Sigmoid colon (tissue), 4 donors: ENCODE measurements around the gene GBP5.

ENCODE experiments used
- EP300 ChIP-seq, 4 donors: sonication (generic); formaldehyde crosslinking; IDR thresholded peaks; one replicate each; pipeline ENCODE4 v1.6.1; 2017; ENCODE audit warnings: antibody characterized with exemption in 4 of 4
- POLR2A ChIP-seq, 2 donors: fragments of 450-650 bp; IDR thresholded peaks; one replicate each; pipeline ENCODE4 v1.6.1; 2016; ENCODE audit warnings: antibody characterized with exemption in 2 of 2, mild to moderate bottlenecking in 2 of 2, moderate library complexity in 2 of 2
- TF ChIP-seq, protein P1 (sequence below), 4 experiments: fragments of 450-650 bp in 3 of 4; fragments of 200-600 bp in 1 of 4; IDR thresholded peaks; one replicate each; pipeline ENCODE4 v1.5.1; 2016 to 2019; ENCODE audit warnings: antibody characterized with exemption in 4 of 4, mild to moderate bottlenecking in 3 of 4, moderate library complexity in 2 of 4

DNA sequence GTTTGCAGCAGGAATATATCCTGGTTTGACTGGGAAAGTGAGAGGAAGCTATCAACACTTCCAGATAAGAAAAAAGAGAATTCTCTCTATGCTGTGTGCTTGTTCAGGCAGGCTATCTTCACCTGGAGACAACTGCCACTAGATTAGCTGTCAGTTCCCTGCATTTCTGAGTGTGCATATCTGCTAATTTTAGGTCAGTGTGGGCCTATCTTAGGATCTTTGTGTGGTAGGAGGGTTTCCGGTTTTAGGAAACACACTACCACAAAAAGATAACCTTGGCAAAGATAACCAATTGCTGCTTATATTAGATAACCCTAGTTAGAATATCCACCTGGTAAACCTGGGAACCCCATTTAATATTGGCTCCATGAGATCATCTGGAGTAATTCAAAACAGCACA lies 22.5 kb upstream of the GBP5 start:
- TF ChIP-seq EP300 (IDR thresholded peaks at IDR 0.05) = no peak
- TF ChIP-seq, protein P1, sequence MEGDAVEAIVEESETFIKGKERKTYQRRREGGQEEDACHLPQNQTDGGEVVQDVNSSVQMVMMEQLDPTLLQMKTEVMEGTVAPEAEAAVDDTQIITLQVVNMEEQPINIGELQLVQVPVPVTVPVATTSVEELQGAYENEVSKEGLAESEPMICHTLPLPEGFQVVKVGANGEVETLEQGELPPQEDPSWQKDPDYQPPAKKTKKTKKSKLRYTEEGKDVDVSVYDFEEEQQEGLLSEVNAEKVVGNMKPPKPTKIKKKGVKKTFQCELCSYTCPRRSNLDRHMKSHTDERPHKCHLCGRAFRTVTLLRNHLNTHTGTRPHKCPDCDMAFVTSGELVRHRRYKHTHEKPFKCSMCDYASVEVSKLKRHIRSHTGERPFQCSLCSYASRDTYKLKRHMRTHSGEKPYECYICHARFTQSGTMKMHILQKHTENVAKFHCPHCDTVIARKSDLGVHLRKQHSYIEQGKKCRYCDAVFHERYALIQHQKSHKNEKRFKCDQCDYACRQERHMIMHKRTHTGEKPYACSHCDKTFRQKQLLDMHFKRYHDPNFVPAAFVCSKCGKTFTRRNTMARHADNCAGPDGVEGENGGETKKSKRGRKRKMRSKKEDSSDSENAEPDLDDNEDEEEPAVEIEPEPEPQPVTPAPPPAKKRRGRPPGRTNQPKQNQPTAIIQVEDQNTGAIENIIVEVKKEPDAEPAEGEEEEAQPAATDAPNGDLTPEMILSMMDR (IDR thresholded peaks at IDR 0.05) = no peak
- TF ChIP-seq POLR2A (IDR thresholded peaks at IDR 0.05) = no peak
